BLaER1 treated with 17β-estradiol and CSF1 and Interleukin-3, amounts not matched to agents 10 nM and 100 nM (cell line): ENCODE measurements around the gene SF3A1.

Experiments used
- H3K27ac ChIP-seq, 11 experiments: shearing (Covaris generic); formaldehyde crosslinking; 2 replicates each; pipeline ENCODE4 v1.8.1; 2022
- H3K27me3 ChIP-seq, 11 experiments: shearing (Covaris generic); formaldehyde crosslinking; 2 replicates each; pipeline ENCODE4 v1.8.1; 2022
- H3K36me3 ChIP-seq, 11 experiments: shearing (Covaris generic); formaldehyde crosslinking; 2 replicates each; pipeline ENCODE4 v1.8.1; 2022
- H3K4me1 ChIP-seq, 10 experiments: shearing (Covaris generic); formaldehyde crosslinking; 2 replicates each; pipeline ENCODE4 v1.8.1; 2022
- H3K4me2 ChIP-seq, 11 experiments: shearing (Covaris generic); formaldehyde crosslinking; 2 replicates each; pipeline ENCODE4 v1.8.1; 2022
- H3K4me3 ChIP-seq, 10 experiments: shearing (Covaris generic); formaldehyde crosslinking; 2 replicates each; pipeline ENCODE4 v1.8.1; 2022
- H3K9ac ChIP-seq, 11 experiments: shearing (Covaris generic); formaldehyde crosslinking; 2 replicates each; pipeline ENCODE4 v1.8.1; 2022
- H3K9me3 ChIP-seq, 11 experiments: shearing (Covaris generic); formaldehyde crosslinking; replicated peaks in 1 of 11; 2 replicates each; pipeline ENCODE4 v1.8.1; 2022
- H4K20me1 ChIP-seq, 11 experiments: shearing (Covaris generic); formaldehyde crosslinking; 2 replicates each; pipeline ENCODE4 v1.8.1; 2022
- Cebpa-rat ChIP-seq, 11 experiments: shearing (Covaris generic); IDR thresholded peaks; 2 replicates each; pipeline ENCODE4 v1.8.1; 2022

Gene SF3A1

DNA sequence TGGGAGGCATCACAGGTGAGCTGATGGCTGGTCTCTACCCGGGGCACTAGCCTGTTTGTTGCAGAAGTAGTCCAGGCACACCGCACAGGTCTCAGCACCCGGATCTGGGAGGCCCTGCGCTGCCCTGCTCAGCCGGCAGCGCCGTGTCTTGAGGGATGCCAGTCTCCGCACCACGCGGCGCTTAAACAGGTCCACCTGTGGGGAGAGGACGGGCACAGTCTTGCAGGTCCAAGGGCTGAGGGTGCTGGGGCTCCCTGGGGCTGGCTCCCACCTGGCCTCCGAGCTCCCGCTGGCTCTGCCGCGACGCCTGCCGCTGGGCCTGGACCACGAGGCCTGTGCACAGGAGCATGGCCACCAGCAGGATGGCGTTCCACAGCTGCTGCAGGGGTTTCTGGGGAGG is 23.3 kb upstream of the SF3A1 start:
- H3K4me2 ChIP-seq, result peak overlapping the region in 10 of 11 experiments; percentile 15 to 57 (median 38); a peak in 12 of 22 replicates
- TF ChIP-seq Cebpa-rat (IDR thresholded peaks at IDR 0.05), result no peak

DNA sequence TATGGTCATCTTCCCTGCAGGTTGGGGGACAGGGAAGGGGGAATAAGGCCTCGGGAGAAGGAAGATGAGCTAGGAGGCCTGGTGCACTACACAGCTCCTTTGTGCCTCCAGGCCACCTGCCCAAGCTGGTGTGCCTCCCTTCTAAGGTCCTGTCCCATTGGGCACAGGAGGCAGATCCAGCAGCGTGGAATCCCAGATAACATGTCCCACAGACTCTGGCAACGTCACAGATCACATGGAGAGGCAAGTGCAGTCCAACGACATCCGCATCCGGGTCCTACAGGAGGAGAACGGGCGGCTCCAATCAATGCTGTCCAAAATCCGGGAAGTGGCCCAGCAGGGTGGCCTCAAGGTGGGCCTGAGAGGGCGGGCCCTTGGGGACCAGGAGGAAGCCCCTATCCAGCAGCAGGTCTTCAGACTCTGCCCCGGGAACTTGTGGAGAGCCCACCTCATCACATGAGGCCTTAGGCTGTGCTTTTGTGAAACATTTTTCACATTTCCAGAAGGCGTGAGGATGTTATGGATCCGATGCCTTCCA is 18.7 kb upstream of the SF3A1 start:
- H3K9me3 ChIP-seq, result no peaks in the 10 kb centered on the region
- no peak overlapping the region for H3K4me3 ChIP-seq
- no peaks in the 10 kb centered on the region for H3K27me3 ChIP-seq
- peaks cover 15 to 38% (median 32%) of the 10 kb centered on the region in 10 experiments for H3K4me1 ChIP-seq
- H3K9ac ChIP-seq, result no peak overlapping the region
- TF ChIP-seq Cebpa-rat (IDR thresholded peaks at IDR 0.05), result no peak
- H3K4me2 ChIP-seq, result no peak overlapping the region
- peaks cover 0 to 22% (median 11%) of the 10 kb centered on the region in 11 experiments; a peak in 8 of 22 replicates for H3K36me3 ChIP-seq
- no peak overlapping the region for H3K27ac ChIP-seq
- no peaks in the 10 kb centered on the region; a peak in 1 of 22 replicates for H4K20me1 ChIP-seq

More for the DNA sequence above, 23.3 kb upstream of the SF3A1 start:
- Histone ChIP-seq H3K4me1 (peaks cover 0 to 22% (median 17%) of the 10 kb centered on the region in 10 experiments; a peak in 15 of 20 replicates), H3K4me3 (no peak overlapping the region), H3K27ac (no peak overlapping the region), H3K9me3 (no peaks in the 10 kb centered on the region), H3K9ac (peak overlapping the region in 2 of 11 experiments; percentile 41 to 59; a peak in 2 of 22 replicates), H4K20me1 (peaks cover 0 to 4% (median 0%) of the 10 kb centered on the region in 11 experiments; a peak in 1 of 22 replicates), H3K27me3 (no peaks in the 10 kb centered on the region), H3K36me3 (peaks cover 0 to 40% (median 19%) of the 10 kb centered on the region in 11 experiments; a peak in 11 of 22 replicates)

GRCh38 chr22:30373331-30374325 is 16.9 kb upstream of the SF3A1 start:
- H3K4me2 ChIP-seq, result peak overlapping the region in 5 of 11 experiments; percentile 44 to 76 (median 62); a peak in 9 of 22 replicates
- H3K9me3 ChIP-seq, result no peaks in the 10 kb centered on the region
- H3K4me3 ChIP-seq, result no peak overlapping the region
- no peaks in the 10 kb centered on the region for H3K27me3 ChIP-seq
- H3K27ac ChIP-seq, result 0 out of 22 replicates have a peak overlapping the region, but pooled peaks of 2 of the 11 experiments have one; percentile 10 to 26
- peaks cover 22 to 44% (median 37%) of the 10 kb centered on the region in 10 experiments for H3K4me1 ChIP-seq
- H4K20me1 ChIP-seq, result no peaks in the 10 kb centered on the region
- no peak for TF ChIP-seq Cebpa-rat (IDR thresholded peaks at IDR 0.05)
- peaks cover 0 to 16% (median 4%) of the 10 kb centered on the region in 11 experiments; a peak in 5 of 22 replicates for H3K36me3 ChIP-seq
- peak overlapping the region in 1 of 11 experiments; percentile 29; a peak in 2 of 22 replicates for H3K9ac ChIP-seq

DNA sequence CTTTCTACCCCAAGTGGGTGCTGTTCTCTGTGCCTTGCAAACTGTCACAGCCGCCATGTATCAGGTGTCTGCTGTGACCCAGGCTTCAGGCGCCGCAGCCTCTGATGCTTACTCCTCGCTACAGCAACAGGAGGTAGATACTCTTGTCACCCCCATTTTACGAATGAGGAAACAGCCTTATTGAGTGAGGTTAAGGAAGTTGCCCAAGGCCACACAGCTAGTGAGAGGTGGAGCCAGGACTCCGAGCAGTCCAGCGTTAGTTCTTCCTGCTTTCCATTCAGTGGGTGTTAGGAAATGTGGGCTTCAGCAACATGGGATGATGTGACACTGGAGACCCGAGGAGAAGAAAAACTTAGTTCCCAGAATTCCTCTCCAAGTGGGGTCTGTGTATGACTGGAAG is 16.2 kb upstream of the SF3A1 start:
- H3K36me3 ChIP-seq, result peaks cover 0 to 15% (median 4%) of the 10 kb centered on the region in 11 experiments; a peak in 5 of 22 replicates

GRCh38 chr22:30371981-30372380 is 15.3 kb upstream of the SF3A1 start:
- Histone ChIP-seq H3K36me3 (peaks cover 0 to 5% (median 0%) of the 10 kb centered on the region in 11 experiments; a peak in 4 of 22 replicates), H3K4me1 (peaks cover 22 to 50% (median 42%) of the 10 kb centered on the region in 10 experiments), H3K9ac (no peak overlapping the region), H4K20me1 (no peaks in the 10 kb centered on the region), H3K27ac (no peak overlapping the region), H3K9me3 (no peaks in the 10 kb centered on the region), H3K4me3 (no peak overlapping the region), H3K4me2 (peak overlapping the region in 2 of 11 experiments; percentile 71 to 76; a peak in 2 of 22 replicates), H3K27me3 (no peaks in the 10 kb centered on the region)
- TF ChIP-seq Cebpa-rat (IDR thresholded peaks at IDR 0.05), result no peak

More for the DNA sequence above, 16.2 kb upstream of the SF3A1 start:
- H3K27me3 ChIP-seq, result no peaks in the 10 kb centered on the region
- H3K27ac ChIP-seq, result peak overlapping the region in 4 of 11 experiments; percentile 2 to 26 (median 14); a peak in 3 of 22 replicates
- no peak overlapping the region for H3K4me3 ChIP-seq
- no peaks in the 10 kb centered on the region for H4K20me1 ChIP-seq
- no peak for TF ChIP-seq Cebpa-rat (IDR thresholded peaks at IDR 0.05)
- peaks cover 22 to 50% (median 42%) of the 10 kb centered on the region in 10 experiments for H3K4me1 ChIP-seq
- no peaks in the 10 kb centered on the region for H3K9me3 ChIP-seq
- H3K9ac ChIP-seq, result no peak overlapping the region; a peak in 1 of 22 replicates
- peak overlapping the region in 5 of 11 experiments; percentile 44 to 76 (median 62); a peak in 10 of 22 replicates for H3K4me2 ChIP-seq

DNA sequence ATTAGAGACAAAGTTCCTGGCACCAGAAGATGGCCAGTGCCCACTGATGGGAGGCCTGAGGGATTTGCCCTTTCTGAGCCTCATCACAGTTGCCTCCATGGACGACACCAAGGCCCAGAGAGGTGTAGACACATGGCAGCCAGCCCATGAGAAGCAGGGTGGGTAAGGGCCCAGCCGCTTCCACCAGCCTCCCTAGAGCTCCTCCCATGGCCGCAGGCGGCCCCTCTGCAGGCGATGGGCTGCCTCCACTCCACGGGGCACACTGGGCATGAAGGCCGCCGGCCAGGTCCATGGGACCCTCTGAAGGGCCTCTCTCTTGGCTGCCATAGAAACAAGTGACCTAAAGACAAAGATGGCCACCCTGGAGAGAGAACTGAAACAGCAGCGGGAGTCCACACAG is 14.6 kb upstream of the SF3A1 start:
- H3K4me1 ChIP-seq, result peaks cover 22 to 53% (median 46%) of the 10 kb centered on the region in 10 experiments
- no peak for TF ChIP-seq Cebpa-rat (IDR thresholded peaks at IDR 0.05)
- H3K27ac ChIP-seq, result no peak overlapping the region

DNA sequence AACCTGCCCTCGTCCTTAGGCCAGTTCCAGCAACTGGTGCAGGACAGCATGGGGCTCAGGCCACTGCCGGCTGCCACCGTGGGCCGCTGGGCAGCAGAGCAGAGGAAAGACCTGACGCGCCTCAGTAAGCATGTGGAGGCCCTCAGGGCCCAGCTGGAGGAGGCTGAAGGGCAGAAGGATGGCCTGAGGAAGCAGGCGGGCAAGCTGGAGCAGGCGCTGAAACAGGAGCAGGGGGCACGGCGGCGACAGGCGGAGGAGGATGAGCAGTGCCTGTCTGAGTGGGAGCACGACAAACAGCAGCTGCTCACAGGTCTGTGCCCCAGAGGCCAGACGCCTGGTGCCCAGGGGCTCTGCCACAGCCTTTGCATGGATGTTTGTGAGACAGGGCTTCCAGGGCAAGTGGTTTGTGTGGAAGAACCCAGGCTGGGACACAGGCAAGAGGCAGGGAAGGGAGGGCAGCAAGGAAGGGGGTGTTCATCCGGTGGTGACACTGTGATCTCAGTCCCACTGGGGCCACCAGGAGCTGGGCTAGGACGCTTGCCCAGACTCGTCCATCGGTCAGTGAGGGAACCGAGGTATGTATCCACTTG is 14.0 kb upstream of the SF3A1 start:
- Histone ChIP-seq H3K27me3 (no peaks in the 10 kb centered on the region), H3K4me1 (peaks cover 24 to 59% (median 52%) of the 10 kb centered on the region in 10 experiments)

More for the DNA sequence above, 14.6 kb upstream of the SF3A1 start:
- no peak overlapping the region for H3K4me3 ChIP-seq
- H3K36me3 ChIP-seq, result peaks cover 0 to 1% (median 0%) of the 10 kb centered on the region in 11 experiments; a peak in 1 of 22 replicates
- H4K20me1 ChIP-seq, result no peaks in the 10 kb centered on the region
- no peaks in the 10 kb centered on the region for H3K9me3 ChIP-seq
- H3K27me3 ChIP-seq, result no peaks in the 10 kb centered on the region
- H3K4me2 ChIP-seq, result peak overlapping the region in 9 of 11 experiments; percentile 23 to 59 (median 45); a peak in 18 of 22 replicates
- peak overlapping the region in 1 of 11 experiments; percentile 54; a peak in 1 of 22 replicates for H3K9ac ChIP-seq

GRCh38 chr22:30368420-30368819 is 11.7 kb upstream of the SF3A1 start:
- Histone ChIP-seq H3K4me1 (peaks cover 21 to 63% (median 55%) of the 10 kb centered on the region in 10 experiments), H3K4me2 (peak overlapping the region in 8 of 11 experiments; percentile 10 to 59 (median 49); a peak in 12 of 22 replicates), H4K20me1 (no peaks in the 10 kb centered on the region), H3K9ac (peak overlapping the region in 3 of 11 experiments; percentile 26 to 34 (median 31); a peak in 3 of 22 replicates), H3K9me3 (no peaks in the 10 kb centered on the region), H3K27ac (no peak overlapping the region), H3K36me3 (peaks cover 0 to 5% (median 0%) of the 10 kb centered on the region in 11 experiments; a peak in 1 of 22 replicates), H3K4me3 (no peak overlapping the region), H3K27me3 (no peaks in the 10 kb centered on the region)
- no peak for TF ChIP-seq Cebpa-rat (IDR thresholded peaks at IDR 0.05)

More for the DNA sequence above, 14.0 kb upstream of the SF3A1 start:
- Histone ChIP-seq H3K4me3 (no peak overlapping the region), H3K4me2 (peak overlapping the region in 9 of 11 experiments; percentile 23 to 59 (median 45); a peak in 18 of 22 replicates), H3K9me3 (no peaks in the 10 kb centered on the region), H3K36me3 (peaks cover 0 to 5% (median 0%) of the 10 kb centered on the region in 11 experiments; a peak in 1 of 22 replicates), H4K20me1 (no peaks in the 10 kb centered on the region), H3K27ac (no peak overlapping the region; a peak in 1 of 22 replicates), H3K9ac (peak overlapping the region in 3 of 11 experiments; percentile 18 to 54 (median 27); a peak in 3 of 22 replicates)
- no peak for TF ChIP-seq Cebpa-rat (IDR thresholded peaks at IDR 0.05)
